GM18873 (cell line): ENCODE data around the gene CHMP3.
"Not testable (repeated sequence)": the region's sequence is repeated elsewhere in the genome, so short reads cannot be mapped to it uniquely, and the experiment has no call there.

Source experiments
- ATAC-seq: cut with Tn5 transposase; IDR thresholded peaks from one replicate; pipeline ENCODE4 v1.9.1; 2021; ENCODE audit warnings: mild to moderate bottlenecking, moderate library complexity, moderate number of reproducible peaks; ENCODE audit not compliant: unreplicated experiment, low FRiP score

CHMP3 gene

DNA sequence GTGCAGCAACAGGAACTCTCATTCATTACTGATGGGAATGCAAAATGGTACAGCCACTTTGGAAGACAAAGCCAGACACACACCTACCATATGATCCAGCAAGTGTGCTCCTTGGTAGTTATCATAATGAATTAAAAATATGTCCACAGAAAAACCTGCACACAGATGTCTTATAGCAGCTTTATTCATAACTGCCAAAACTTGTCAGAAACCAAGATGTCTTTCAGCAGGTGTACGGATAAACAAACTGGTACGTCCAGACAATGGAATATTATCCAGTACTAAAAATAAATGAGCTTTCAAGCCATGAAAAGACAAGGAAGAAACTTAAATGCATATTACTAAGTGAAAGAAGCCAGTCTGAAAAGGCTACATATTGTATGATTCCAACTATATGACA lies 50.4 kb downstream of the CHMP3 start:
- no peak for ATAC-seq

DNA sequence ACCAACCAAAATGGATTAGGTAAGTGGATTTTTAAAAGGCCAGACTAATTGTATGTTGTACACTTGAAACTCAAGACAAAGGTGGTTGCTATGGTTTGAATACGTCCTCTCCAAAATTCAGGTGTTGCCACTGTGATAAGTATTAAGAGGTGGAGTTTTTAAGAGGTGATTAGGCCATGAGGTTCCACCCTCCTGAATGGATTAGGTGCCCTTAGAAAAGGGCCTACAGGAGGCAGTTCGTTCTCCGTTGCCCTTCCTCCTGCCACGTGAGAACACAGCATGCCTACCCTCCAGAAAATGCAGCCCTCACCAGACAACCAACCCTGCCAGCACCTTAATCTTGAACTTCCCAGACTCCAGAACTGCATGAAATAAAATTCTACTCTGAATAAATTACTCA lies 51.2 kb downstream of the CHMP3 start:
- ATAC-seq: no peak

DNA sequence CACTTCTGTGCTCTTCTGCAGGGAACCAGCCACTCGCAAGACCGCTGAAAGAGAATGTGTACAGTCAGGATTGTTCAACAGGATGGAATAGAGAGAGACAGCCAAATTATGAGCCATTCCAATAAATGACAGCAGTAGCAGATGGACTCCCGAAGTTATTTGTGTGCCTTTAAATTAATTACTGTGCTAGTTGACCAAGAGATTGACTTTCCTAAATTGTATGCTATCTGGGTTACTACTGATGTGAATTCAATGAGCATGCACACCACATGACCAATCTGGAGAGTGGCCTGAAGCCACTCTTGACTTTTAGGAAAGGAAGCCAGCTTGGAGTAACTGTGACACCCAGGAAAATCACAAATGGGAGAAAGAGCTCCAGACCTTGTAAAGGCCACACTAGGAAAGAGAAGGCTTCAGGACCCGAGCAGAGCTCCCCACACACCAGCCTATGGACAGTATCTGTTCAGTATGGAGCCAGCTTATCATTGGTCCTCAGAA lies 52.8 kb downstream of the CHMP3 start:
- no peak for ATAC-seq

DNA sequence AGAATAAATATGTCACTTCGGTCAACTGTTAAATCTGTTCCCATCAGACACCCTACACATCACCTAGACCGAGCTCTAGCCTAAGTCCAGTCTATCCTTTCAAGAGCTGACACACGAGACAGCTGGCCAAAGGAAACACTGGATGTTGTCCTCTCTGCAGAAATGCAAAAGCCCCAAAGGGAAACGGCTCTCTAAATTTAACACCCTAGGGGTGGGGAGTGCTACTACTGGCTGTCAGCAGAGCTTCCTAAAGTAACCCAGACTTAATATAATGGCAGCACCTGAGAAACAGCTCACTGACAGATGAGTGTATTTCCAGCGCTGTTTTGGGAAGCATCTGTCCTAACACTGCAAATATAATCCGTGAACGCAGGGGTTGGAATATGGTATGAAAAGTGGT lies 55.6 kb downstream of the CHMP3 start:
- no peak for ATAC-seq

DNA sequence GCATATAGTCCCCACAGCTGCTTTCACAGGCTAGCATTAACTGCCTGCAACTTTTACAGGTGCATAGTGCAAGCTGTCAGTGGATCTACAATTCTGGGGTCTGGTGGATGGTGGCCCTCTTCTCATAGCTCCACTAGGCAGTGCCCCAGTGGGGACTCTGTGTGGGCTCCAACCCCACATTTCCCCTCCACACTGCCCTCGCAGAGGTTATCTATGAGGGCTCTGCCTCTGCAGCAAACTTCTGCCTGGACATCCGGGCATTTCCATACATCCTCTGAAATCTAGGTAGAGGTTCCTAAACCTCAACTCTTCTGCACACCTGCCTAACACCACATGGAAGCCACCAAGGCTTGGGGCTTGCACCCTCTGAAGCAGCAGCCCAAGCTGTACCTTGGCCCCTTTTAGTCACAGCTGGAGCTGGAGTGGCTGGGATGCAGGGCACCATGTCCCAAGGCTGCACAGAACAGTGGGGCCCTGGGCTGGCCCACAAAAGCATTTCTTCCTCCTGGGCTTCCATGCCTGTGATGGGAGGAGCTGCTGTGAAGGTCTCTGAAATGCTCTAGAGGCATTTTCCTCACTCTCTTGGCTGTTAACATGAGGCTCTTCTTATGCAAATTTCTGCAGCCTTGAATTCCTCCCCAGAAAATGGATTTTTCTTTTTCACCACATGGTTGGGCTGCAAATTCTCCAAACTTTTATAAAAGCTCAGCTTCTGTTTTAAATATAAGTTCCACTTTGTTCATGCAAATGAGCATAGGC lies 62.7 kb downstream of the CHMP3 start:
- no peak for ATAC-seq

DNA sequence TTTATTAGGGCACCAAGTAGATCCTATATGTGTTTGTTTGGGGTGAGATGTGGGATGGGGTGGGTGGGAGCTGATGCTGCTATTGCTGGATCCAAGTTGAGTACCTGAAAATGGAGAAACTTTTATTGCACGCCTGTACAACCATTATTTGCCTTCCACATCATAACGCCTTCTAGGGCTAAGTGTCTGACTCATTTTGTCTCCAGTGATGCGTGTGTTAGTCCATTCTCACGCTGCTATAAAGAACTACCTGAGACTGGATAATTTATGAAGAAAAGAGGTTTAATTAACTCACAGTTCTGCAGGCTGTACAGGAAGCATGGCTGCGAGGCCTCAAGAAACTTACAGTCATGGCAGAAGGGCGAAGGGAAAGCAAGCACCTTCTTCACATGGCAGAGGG lies 63.9 kb downstream of the CHMP3 start:
- no peak for ATAC-seq

GRCh38 chr2:86498468-86499260 lies 64.6 kb downstream of the CHMP3 start:
- no peak for ATAC-seq

DNA sequence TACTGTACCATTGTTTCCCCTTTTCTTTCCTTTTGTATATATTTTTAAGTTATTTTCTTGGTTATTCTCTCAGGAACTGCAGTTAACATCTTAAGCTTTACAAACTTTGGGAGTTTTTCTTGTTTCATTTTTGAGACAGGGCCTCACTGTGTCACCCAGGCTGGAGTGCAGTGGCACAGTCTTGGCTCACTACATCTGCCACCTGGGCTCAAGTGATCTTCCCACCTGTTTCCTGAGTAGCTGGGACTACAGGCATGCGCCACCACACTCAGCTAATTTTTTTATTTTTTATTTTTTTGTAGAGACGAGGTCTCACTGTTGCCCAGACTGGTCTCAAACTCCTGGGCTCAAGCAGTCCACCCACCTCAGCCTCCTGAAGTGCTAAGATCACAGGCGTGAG lies 66.9 kb downstream of the CHMP3 start:
- ATAC-seq: not testable (repeated sequence)

GRCh38 chr2:86492048-86492453 lies 71.2 kb downstream of the CHMP3 start:
- no peak for ATAC-seq

DNA sequence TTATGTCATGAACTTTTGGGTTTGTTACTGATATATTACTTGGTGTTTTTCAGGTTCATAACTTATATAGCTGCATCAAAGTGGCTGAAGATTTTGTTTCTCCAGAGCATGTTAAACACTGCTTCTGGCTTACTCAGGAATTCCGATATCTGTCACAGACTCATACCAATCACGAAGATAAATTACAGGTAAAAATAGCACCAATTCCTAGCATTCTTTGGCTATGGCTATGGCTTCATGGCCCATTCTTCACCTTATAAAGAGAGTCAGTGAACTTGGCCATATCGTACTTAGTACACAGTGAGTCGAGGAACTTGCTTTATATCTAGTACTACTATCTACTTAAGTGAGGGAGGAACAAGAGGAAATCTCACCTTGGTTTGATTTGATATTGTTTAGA lies 72.2 kb downstream of the CHMP3 start:
- no peak for ATAC-seq

- no peak for ATAC-seq
These were observed 73.0 kb downstream of the CHMP3 start for GRCh38 chr2:86490245-86490644.

DNA sequence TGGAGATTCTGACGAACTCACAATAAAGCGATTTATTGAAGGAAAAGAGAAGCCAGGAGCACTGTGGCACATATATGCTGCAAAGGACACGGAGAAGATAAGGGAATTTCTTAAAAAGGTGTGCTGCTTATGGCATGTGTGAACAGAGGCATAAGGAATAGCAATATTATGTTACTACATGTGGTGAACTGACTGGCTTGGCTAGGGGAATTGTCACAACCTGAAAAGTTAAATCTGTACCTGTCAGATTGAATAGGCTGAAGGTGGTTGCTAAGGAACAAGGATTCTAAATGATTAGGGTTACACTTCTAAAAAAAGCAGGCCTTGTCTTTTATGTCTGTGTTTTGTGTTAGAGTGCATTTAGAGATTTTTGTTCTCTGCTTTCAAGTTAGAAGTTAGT lies 73.7 kb downstream of the CHMP3 start:
- ATAC-seq: no peak

DNA sequence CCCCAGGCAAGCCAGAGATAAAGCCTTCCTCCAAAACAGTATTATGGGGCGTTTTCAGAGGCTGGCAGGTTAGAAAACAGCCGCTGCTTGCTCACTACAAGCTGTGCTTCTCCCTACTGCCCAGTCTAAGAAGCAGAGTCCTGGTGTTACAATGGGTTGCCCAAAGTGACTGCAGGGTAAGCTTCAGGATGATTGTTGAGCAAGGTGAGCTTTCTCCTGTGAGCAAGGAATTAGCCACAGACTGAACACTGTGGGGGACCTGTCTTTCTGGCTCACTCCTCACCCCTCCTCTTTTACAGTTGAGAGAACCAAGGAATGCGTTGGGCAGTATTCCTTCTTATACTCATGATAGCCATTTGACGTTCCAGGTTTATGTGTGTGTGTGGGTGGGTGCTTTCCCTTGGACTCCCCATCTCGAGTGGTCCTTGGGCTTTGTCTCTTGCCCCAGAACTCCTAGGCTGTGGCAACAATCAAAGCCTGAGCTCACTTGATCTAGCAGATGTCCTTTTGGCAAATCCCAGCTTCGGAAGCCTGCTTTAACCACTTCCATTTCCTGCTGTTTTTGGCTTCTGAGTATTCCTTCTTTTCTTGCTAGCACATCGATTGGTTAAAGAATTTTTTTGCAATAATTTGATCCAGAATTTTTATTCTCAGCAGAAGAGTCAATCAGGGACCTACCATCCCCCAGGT lies 74.5 kb downstream of the CHMP3 start:
- no peak for ATAC-seq

GRCh38 chr2:86487062-86487461 lies 76.2 kb downstream of the CHMP3 start:
- no peak for ATAC-seq

- no peak for ATAC-seq
These were observed 77.4 kb downstream of the CHMP3 start for GRCh38 chr2:86485802-86486201.

DNA sequence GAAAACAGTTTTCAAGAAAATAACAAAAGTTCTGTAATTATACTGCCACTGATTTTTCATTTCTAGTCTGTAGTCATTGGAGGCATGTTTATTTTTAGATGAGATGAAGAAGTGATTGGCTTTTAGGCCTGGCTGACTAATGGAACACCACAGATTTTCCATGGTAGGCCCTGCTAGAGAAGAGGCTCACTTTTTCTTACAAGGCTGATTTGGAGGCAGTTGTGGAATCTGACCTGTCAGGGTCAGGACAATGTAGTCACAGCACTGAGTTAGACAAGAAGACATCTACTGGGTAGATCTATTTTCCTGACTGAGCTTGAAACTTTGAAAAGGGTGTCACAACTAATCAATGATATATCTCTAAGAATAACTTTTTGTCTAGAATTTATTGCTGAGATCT lies 78.1 kb downstream of the CHMP3 start:
- ATAC-seq: no peak

- ATAC-seq: no peak
These were observed 78.9 kb downstream of the CHMP3 start for GRCh38 chr2:86484385-86484784.

- ATAC-seq: no peak
These were observed 81.2 kb downstream of the CHMP3 start for GRCh38 chr2:86482034-86482433.

DNA sequence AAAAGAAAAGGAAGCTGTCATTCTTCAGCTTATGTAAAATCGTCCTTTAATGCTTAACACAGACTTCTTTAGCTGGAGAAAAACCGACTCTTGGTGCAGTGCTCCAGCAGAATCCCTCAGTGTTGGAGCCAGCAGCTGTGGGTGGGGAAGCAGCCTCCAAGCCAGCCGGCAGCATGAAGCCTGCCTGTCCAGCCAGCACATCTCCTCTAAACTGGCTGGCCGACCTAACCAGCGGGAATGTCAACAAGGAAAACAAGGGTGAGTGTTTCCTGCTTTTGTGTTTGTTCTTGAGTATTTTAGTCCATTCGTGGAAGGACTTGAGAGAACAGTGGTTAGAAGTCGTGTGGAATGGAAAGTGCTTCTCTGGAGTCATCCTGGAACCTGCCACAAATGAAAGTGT lies 83.1 kb downstream of the CHMP3 start:
- no peak for ATAC-seq

DNA sequence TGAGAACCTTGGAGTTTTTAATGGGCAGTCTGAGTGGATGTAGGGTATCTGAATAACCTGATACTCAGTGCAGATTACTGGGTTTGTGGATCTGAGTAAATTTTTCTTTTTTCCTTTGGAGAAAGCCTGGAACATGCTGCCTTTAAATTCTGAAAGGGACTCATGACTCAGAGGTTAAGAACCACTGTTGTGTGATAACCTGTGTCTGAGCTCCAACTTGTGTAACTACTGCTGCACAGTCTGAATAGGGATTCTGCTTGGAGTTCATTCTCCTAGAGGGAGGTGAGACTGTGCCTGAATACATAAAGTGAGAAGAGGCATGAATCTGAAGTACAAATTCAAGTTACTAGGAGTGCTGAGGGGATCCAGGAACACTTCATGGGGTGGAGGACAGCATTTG lies 85.9 kb downstream of the CHMP3 start:
- no peak for ATAC-seq

DNA sequence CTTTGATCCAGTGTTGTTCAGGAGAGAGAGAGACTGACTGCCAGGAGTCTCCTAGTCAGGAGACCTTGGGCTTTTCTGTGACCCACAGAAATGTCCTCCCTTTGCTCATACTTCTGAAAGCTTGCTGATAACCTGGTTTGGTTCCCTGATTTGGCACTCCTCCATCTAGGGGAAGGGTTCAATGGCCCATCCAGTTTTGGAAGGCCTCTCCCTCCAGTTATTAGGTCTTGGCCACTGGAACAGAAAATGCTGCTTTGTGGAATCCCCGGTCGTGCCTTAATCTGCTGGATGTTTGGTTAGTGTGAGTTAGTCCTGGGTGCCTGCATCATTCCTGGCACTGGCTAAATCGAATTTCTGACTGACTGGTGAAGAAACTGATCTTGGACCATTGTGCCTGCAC lies 86.3 kb downstream of the CHMP3 start:
- no peak for ATAC-seq
